Endothelial cell of umbilical vein (primary cell): ENCODE results near the gene SRPK2. TPM values are rescaled to one million over a fixed set of nuclear protein-coding genes. Genes with fewer than 3 reads are reported as not detected.
A peak's percentile ranks its signal among the peaks of the same experiment; 100 is the strongest.

Source experiments
- BruUV-seq: library from RNA; stranded (reverse); fragments of 400-500 nt; replicated peaks from 2 replicates; lab custom pipeline; 2021; lab: Mats Ljungman, UMichigan
- CTCF ChIA-PET: fragments of 300-600, 350-600 bp; sonication (Branson Sonifier 250); formaldehyde crosslinking; loops from one replicate; lab custom pipeline; 2021; ENCODE audit warnings: antibody characterized with exemption, inconsistent platforms; lab: Charles Lee
- POLR2A ChIA-PET: fragments of 300-600, 350-600 bp; sonication (Branson Sonifier 250); formaldehyde crosslinking; loops from one replicate; lab custom pipeline; 2021; ENCODE audit warnings: antibody characterized with exemption, inconsistent platforms; lab: Charles Lee
- DNase-seq: peaks from one replicate; pipeline ENCODE4 v3.0.0-alpha.2; 2011; ENCODE audit warnings: low read depth, low spot score
- FAIRE-seq: peaks from 2 replicates; lab custom pipeline; 2011; peaks lifted over from hg19 to GRCh38; lab: Jason Lieb, UNC
- H2AFZ ChIP-seq: 2 replicates; pipeline ENCODE4 v1.6.0; 2012; ENCODE audit warnings: low read depth, low read length, control low read depth, inconsistent platforms
- H3K27ac ChIP-seq: 2 replicates; pipeline ENCODE4 v1.5.1; 2011; ENCODE audit warnings: low read depth, mild to moderate bottlenecking, control low read depth, low read length, moderate library complexity; ENCODE audit not compliant: insufficient read depth
- H3K27me3 ChIP-seq, 2 experiments: 2 replicates each; pipeline versions ENCODE4 v1.6.0 to v1.6.1; 2011; ENCODE audit warnings: low read length in 2 of 2, mixed read lengths in 1 of 2; ENCODE audit not compliant: control insufficient read depth in 2 of 2, insufficient read depth in 2 of 2
- H3K36me3 ChIP-seq, 2 experiments: 2 replicates in 1 of 2; 3 replicates in 1 of 2; pipeline ENCODE4 v1.5.1; 2011; ENCODE audit warnings: low read length in 2 of 2, mild to moderate bottlenecking in 1 of 2, moderate library complexity in 1 of 2; ENCODE audit not compliant: control insufficient read depth in 2 of 2, insufficient read depth in 2 of 2; ENCODE audit errors: extremely low read depth in 1 of 2
- H3K4me1 ChIP-seq: 3 replicates; pipeline ENCODE4 v1.5.1; 2011; ENCODE audit warnings: mild to moderate bottlenecking, low read length; ENCODE audit not compliant: control insufficient read depth, insufficient read depth; ENCODE audit errors: extremely low read depth
- H3K4me2 ChIP-seq: 2 replicates; pipeline ENCODE4 v1.6.1; 2011; ENCODE audit warnings: low read length, control low read depth, mixed read lengths; ENCODE audit not compliant: insufficient read depth
- H3K4me3 ChIP-seq, 3 experiments: fragments of 200-600 bp in 1 of 3; sonication (generic), shearing (Covaris generic) in 1 of 3; replicated peaks in 1 of 3; 2 replicates each; pipeline ENCODE4 v1.5.1; 2011 to 2016; ENCODE audit warnings: control low read depth in 3 of 3, low read length in 3 of 3, mild to moderate bottlenecking in 2 of 3, inconsistent platforms in 1 of 3, low read depth in 1 of 3, moderate library complexity in 1 of 3; ENCODE audit not compliant: insufficient read depth in 1 of 3
- H3K79me2 ChIP-seq: 2 replicates; pipeline ENCODE4 v1.6.0; 2012; ENCODE audit warnings: low read length, inconsistent platforms; ENCODE audit not compliant: control insufficient read depth, insufficient read depth
- H3K9ac ChIP-seq: replicated peaks from 2 replicates; pipeline ENCODE3; 2011; ENCODE audit warnings: low read length, control low read depth; ENCODE audit not compliant: insufficient read depth; ENCODE audit errors: extremely low read depth
- H3K9me1 ChIP-seq: replicated peaks from 3 replicates; pipeline ENCODE4 v1.6.0; 2011; ENCODE audit warnings: mild to moderate bottlenecking, low read length; ENCODE audit not compliant: control insufficient read depth, insufficient read depth; ENCODE audit errors: extremely low read depth
- H3K9me3 ChIP-seq: replicated peaks from 2 replicates; pipeline ENCODE4 v1.5.1; 2012; ENCODE audit warnings: low read length, inconsistent platforms; ENCODE audit not compliant: control insufficient read depth, insufficient read depth
- H4K20me1 ChIP-seq: replicated peaks from 2 replicates; pipeline ENCODE3; 2011; ENCODE audit warnings: mild to moderate bottlenecking, low read length; ENCODE audit not compliant: control insufficient read depth, insufficient read depth; ENCODE audit errors: extremely low read depth
- GATA2 ChIP-seq: IDR thresholded peaks from 2 replicates; pipeline ENCODE4 v1.7.0; 2011; ENCODE audit warnings: low read depth, mild to moderate bottlenecking, moderate library complexity, mixed read lengths, low read length; ENCODE audit not compliant: insufficient read length, insufficient read depth
- JUN ChIP-seq: IDR thresholded peaks from 2 replicates; pipeline ENCODE4 v1.6.1; 2011; ENCODE audit warnings: borderline replicate concordance, low read depth; ENCODE audit not compliant: insufficient read length, insufficient read depth
- POLR2A ChIP-seq: IDR thresholded peaks from 2 replicates; pipeline ENCODE4 v1.6.1; 2012; ENCODE audit warnings: low read depth, mild to moderate bottlenecking, control low read depth, low read length
- dilution Hi-C: fragments of 300-500 bp; cut with MboI; formaldehyde crosslinking; loops from one replicate; pipeline ENCODE4 v1.15.0; 2019; ENCODE audit warnings: low sequenced_read_pairs; ENCODE audit not compliant: extremely low pct_ligation_motif_present
- intact Hi-C: fragments of 100-400 bp; cut with micrococcal nuclease; formaldehyde crosslinking; loops from one replicate; pipeline ENCODE4 v1.10.0; 2022
- polyA plus RNA-seq, 4 experiments: library from polyadenylated mRNA; depleted of rRNA in 3 of 4; stranded (reverse) in 3 of 4; unstranded in 1 of 4; fragments of >200 nt; gene quantifications; 2 replicates each; pipeline versions ENCODE4 v1.2.1 to v1.2.3, GENCODE V29; 2011 to 2012; ENCODE audit warnings: missing spikeins in 1 of 4
- total RNA-seq: library from RNA; stranded (reverse); gene quantifications from 2 replicates; pipeline ENCODE4 v1.2.3, GENCODE V29; 2021
- TF ChIP-seq, protein P1 (sequence below): IDR thresholded peaks from 2 replicates; pipeline ENCODE4 v1.6.1; 2011; ENCODE audit not compliant: insufficient read depth, insufficient read length

Gene SRPK2
- total and polyA plus RNA-seq, 2 donors (not counting 3 experiments of a cell fraction or from before 2014, with no cell fraction given): 13.4 to 55.2 TPM

GRCh38 chr7:105270117-105270516 is 118.6 kb downstream of the SRPK2 start:
- H4K20me1 ChIP-seq: peaks cover 5% of the 10 kb centered on the region
- no peak for DNase-seq
- FAIRE-seq: no peak
- no peak overlapping the region for H3K4me3 ChIP-seq
- peaks cover 47% of the 10 kb centered on the region for H3K79me2 ChIP-seq
- H3K36me3 ChIP-seq: no peaks in the 10 kb centered on the region
- peaks cover 19% of the 10 kb centered on the region for H3K4me1 ChIP-seq
- BruUV-seq: no TSS peak
- intact Hi-C loops (no loop called here), dilution Hi-C loops (no loop called here)
- no peak overlapping the region for H2AFZ ChIP-seq
- no peak overlapping the region for H3K9ac ChIP-seq
- H3K27ac ChIP-seq: no peak overlapping the region
- no peak overlapping the region for H3K4me2 ChIP-seq
- POLR2A ChIA-PET: no interaction called here
- H3K9me3 ChIP-seq: no peaks in the 10 kb centered on the region
- no peaks in the 10 kb centered on the region for H3K27me3 ChIP-seq
- H3K9me1 ChIP-seq: no peaks in the 10 kb centered on the region
- CTCF ChIA-PET: interaction anchor here (1.0 kb wide), 1 partner anchor 28 kb away, joined by 3 read pairs; no protein-coding TSS in a partner anchor
- no peak for TF ChIP-seq JUN
- TF ChIP-seq, protein P1, sequence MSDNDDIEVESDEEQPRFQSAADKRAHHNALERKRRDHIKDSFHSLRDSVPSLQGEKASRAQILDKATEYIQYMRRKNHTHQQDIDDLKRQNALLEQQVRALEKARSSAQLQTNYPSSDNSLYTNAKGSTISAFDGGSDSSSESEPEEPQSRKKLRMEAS: no peak

GRCh38 chr7:105269397-105269796 is 119.3 kb downstream of the SRPK2 start:
- intact Hi-C loops (no loop called here), dilution Hi-C loops (no loop called here)
- no peak overlapping the region for H2AFZ ChIP-seq
- H3K27ac ChIP-seq: peak overlapping the region; percentile 26
- POLR2A ChIA-PET: no interaction called here
- H3K36me3 ChIP-seq: no peaks in the 10 kb centered on the region
- peak overlapping the region; percentile 91 for H3K4me2 ChIP-seq
- TF ChIP-seq GATA2: peak; percentile 45
- TF ChIP-seq POLR2A: no peak
- DNase-seq (peak; percentile 66), FAIRE-seq (no peak)
- peak overlapping the region in 2 of 3 experiments; percentile 32 to 56 for H3K4me3 ChIP-seq
- H3K9me3 ChIP-seq: no peaks in the 10 kb centered on the region
- H3K9ac ChIP-seq: peak overlapping the region; percentile 43
- peaks cover 5% of the 10 kb centered on the region for H4K20me1 ChIP-seq
- CTCF ChIA-PET: interaction anchor here (0.5 to 1.6 kb wide), 4 partner anchors 14 to 161 kb away, joined by 3 to 6 read pairs (median 4); no protein-coding TSS in a partner anchor
- no peaks in the 10 kb centered on the region for H3K9me1 ChIP-seq
- no TSS peak for BruUV-seq
- H3K27me3 ChIP-seq: no peaks in the 10 kb centered on the region
- peaks cover 19% of the 10 kb centered on the region for H3K4me1 ChIP-seq
- H3K79me2 ChIP-seq: peaks cover 52% of the 10 kb centered on the region
